Caco-2 (cell line): ENCODE data around the gene GPR183. TPM values are rescaled to one million over a fixed set of nuclear protein-coding genes. Genes with fewer than 3 reads are reported as not detected.

Source experiments
- BruUV-seq: library from RNA; stranded (reverse); fragments of 400-500 nt; replicated peaks from 2 replicates; lab custom pipeline; 2021; lab: Mats Ljungman, UMichigan
- CTCF ChIA-PET: fragments of 300-600 bp; sonication (Branson Sonifier 250); formaldehyde crosslinking; loops from one replicate; lab custom pipeline; 2022; ENCODE audit warnings: antibody characterized with exemption; lab: Charles Lee
- POLR2A ChIA-PET: fragments of 300-600 bp; sonication (Branson Sonifier 250); formaldehyde crosslinking; loops from one replicate; lab custom pipeline; 2022; ENCODE audit warnings: antibody characterized with exemption; lab: Charles Lee
- DNase-seq, 2 experiments: peaks; one replicate each; pipeline versions ENCODE4 v3.0.0 to v3.0.0-alpha.2; 2020 to 2022
- H3K27me3 ChIP-seq: replicated peaks from 2 replicates; pipeline ENCODE4 v1.6.0; 2011; ENCODE audit warnings: low read length; ENCODE audit not compliant: control insufficient read depth, insufficient read depth
- H3K36me3 ChIP-seq: 2 replicates; pipeline ENCODE4 v1.5.1; 2011; ENCODE audit warnings: low read length; ENCODE audit not compliant: control insufficient read depth, insufficient read depth
- H3K4me1 ChIP-seq: fragments of 250-450 bp; sonication (Bioruptor Pico); 2 replicates; pipeline ENCODE4 v1.5.1; 2020; ENCODE audit warnings: mild to moderate bottlenecking
- H3K4me3 ChIP-seq: 2 replicates; pipeline ENCODE4 v1.5.1; 2011; ENCODE audit warnings: low read depth, mild to moderate bottlenecking, control low read depth, low read length
- H3K9me3 ChIP-seq: fragments of 250-450 bp; sonication (Bioruptor Pico); 2 replicates; pipeline ENCODE4 v1.5.1; 2020; ENCODE audit warnings: mild to moderate bottlenecking, moderate library complexity
- H3K27ac Mint-ChIP-seq: one replicate; pipeline ENCODE4 v1.8.0; 2022; ENCODE audit warnings: mixed read lengths; ENCODE audit not compliant: unreplicated experiment
- H3K27me3 Mint-ChIP-seq: one replicate; pipeline ENCODE4 v1.8.0; 2022; ENCODE audit warnings: mixed read lengths; ENCODE audit not compliant: insufficient read depth, unreplicated experiment
- H3K36me3 Mint-ChIP-seq: one replicate; pipeline ENCODE4 v1.8.0; 2022; ENCODE audit warnings: mild to moderate bottlenecking, mixed read lengths; ENCODE audit not compliant: insufficient read depth, unreplicated experiment
- H3K4me1 Mint-ChIP-seq: one replicate; pipeline ENCODE4 v1.8.0; 2022; ENCODE audit warnings: low read depth, mixed read lengths; ENCODE audit not compliant: unreplicated experiment
- H3K4me3 Mint-ChIP-seq: one replicate; pipeline ENCODE4 v1.8.0; 2022; ENCODE audit warnings: mild to moderate bottlenecking, moderate library complexity, mixed read lengths; ENCODE audit not compliant: unreplicated experiment
- H3K9me3 Mint-ChIP-seq: one replicate; pipeline ENCODE4 v1.8.0; 2022; ENCODE audit warnings: mixed read lengths; ENCODE audit not compliant: unreplicated experiment
- intact Hi-C: fragments of 100-400 bp; cut with micrococcal nuclease; formaldehyde crosslinking; loops from one replicate; pipeline ENCODE4 v1.10.0; 2022; ENCODE audit not compliant: unreplicated experiment
- total RNA-seq: library from RNA; stranded (reverse); gene quantifications from 2 replicates; pipeline ENCODE4 v1.2.3, GENCODE V29; 2022
- TF ChIP-seq, protein P1 (sequence below), 2 experiments: fragments of 200-600 bp in 1 of 2; IDR thresholded peaks; 1 replicate in 1 of 2; 2 replicates in 1 of 2; pipeline versions ENCODE4 v1.5.1 to v1.8.0; 2011 to 2022; ENCODE audit warnings: antibody characterized with exemption in 1 of 2, control low read depth in 1 of 2, inconsistent platforms in 1 of 2, low read depth in 1 of 2, low read length in 1 of 2, mild to moderate bottlenecking in 1 of 2, moderate library complexity in 1 of 2; ENCODE audit not compliant: insufficient read depth in 1 of 2, severe bottlenecking in 1 of 2, unreplicated experiment in 1 of 2

GPR183 gene
- total RNA-seq, 1 experiment from 2014 or later = not detected

DNA sequence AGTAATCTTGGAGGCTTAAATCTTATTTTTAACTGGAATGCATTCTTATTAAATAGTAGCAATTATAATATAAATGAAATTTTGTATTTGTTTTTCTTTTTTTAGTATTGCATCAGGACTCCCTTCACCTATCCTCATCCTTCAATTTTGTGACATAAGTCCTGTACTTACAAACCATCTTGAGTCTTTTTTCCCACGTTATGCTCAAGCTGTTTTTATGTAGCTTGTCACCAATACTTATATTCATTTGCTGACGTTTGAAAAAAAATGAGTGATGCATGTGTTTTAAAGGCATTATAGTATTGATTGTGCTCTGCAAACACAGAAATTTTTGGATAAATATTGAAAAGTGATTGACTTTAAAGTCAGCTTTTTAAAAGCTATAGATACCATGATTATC lies 49.9 kb downstream of the GPR183 start:
- POLR2A ChIA-PET = no interaction called here

DNA sequence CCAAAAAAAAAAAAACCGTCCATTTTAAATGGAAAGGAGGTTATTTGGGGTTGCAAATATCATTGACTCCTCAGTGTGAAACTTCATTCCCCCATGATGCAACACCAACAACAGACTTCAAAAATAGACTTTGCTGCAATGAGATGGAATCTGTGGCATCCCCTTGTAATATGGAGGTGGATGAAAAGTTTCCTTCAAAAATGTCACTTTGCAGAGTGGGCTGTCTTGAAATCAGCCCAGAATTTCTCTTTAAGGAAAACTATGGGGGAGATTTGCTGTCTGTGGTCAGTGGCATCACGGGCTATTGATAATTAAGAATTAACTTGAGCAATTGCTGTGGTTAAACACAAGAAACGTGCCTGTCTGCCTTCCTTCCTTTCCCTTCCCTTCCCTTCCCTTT lies 50.5 kb downstream of the GPR183 start:
- DNase-seq = no peak
- Histone ChIP-seq H3K9me3 (no peaks in the 10 kb centered on the region), H3K4me1 (no peaks in the 10 kb centered on the region), H3K27me3 (no peaks in the 10 kb centered on the region), H3K36me3 (no peaks in the 10 kb centered on the region), H3K4me3 (no peak overlapping the region)
- TF ChIP-seq, protein P1, sequence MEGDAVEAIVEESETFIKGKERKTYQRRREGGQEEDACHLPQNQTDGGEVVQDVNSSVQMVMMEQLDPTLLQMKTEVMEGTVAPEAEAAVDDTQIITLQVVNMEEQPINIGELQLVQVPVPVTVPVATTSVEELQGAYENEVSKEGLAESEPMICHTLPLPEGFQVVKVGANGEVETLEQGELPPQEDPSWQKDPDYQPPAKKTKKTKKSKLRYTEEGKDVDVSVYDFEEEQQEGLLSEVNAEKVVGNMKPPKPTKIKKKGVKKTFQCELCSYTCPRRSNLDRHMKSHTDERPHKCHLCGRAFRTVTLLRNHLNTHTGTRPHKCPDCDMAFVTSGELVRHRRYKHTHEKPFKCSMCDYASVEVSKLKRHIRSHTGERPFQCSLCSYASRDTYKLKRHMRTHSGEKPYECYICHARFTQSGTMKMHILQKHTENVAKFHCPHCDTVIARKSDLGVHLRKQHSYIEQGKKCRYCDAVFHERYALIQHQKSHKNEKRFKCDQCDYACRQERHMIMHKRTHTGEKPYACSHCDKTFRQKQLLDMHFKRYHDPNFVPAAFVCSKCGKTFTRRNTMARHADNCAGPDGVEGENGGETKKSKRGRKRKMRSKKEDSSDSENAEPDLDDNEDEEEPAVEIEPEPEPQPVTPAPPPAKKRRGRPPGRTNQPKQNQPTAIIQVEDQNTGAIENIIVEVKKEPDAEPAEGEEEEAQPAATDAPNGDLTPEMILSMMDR (IDR thresholded peaks at IDR 0.05; ENCODE audit: insufficient read depth in 1 of 2, low read depth in 1 of 2, low read length in 1 of 2, severe bottlenecking in 1 of 2, unreplicated experiment in 1 of 2) = no peak
- H3K27ac Mint-ChIP-seq = no peak overlapping the region
- no peak overlapping the region for H3K4me3 Mint-ChIP-seq
- peaks cover 6% of the 10 kb centered on the region for H3K36me3 Mint-ChIP-seq
- no peaks in the 10 kb centered on the region for H3K9me3 Mint-ChIP-seq
- no peaks in the 10 kb centered on the region for H3K27me3 Mint-ChIP-seq
- intact Hi-C loops = no loop called here
- POLR2A ChIA-PET = no interaction called here
- no TSS peak for BruUV-seq
- no peaks in the 10 kb centered on the region for H3K4me1 Mint-ChIP-seq
- CTCF ChIA-PET = no interaction called here

More for the DNA sequence above, 49.9 kb downstream of the GPR183 start:
- H3K36me3 ChIP-seq = no peaks in the 10 kb centered on the region
- H3K4me3 ChIP-seq = no peak overlapping the region
- TF ChIP-seq, protein P1 (IDR thresholded peaks at IDR 0.05; ENCODE audit: insufficient read depth in 1 of 2, low read depth in 1 of 2, low read length in 1 of 2, severe bottlenecking in 1 of 2, unreplicated experiment in 1 of 2) = no peak
- BruUV-seq = no TSS peak
- H3K27me3 ChIP-seq = no peaks in the 10 kb centered on the region
- no peak for DNase-seq
- Mint-ChIP-seq H3K27ac (no peak overlapping the region), H3K4me3 (no peak overlapping the region), H3K36me3 (peaks cover 6% of the 10 kb centered on the region), H3K9me3 (no peaks in the 10 kb centered on the region), H3K27me3 (no peaks in the 10 kb centered on the region), H3K4me1 (no peaks in the 10 kb centered on the region)
- intact Hi-C loops = no loop called here
- H3K4me1 ChIP-seq = no peaks in the 10 kb centered on the region
- CTCF ChIA-PET = no interaction called here
- no peaks in the 10 kb centered on the region for H3K9me3 ChIP-seq

GRCh38 chr13:99256283-99256682 lies 50.9 kb downstream of the GPR183 start:
- no peak overlapping the region for H3K4me3 Mint-ChIP-seq
- no peaks in the 10 kb centered on the region for H3K4me1 ChIP-seq
- no peaks in the 10 kb centered on the region for H3K9me3 Mint-ChIP-seq
- H3K27ac Mint-ChIP-seq = no peak overlapping the region
- H3K4me3 ChIP-seq = no peak overlapping the region
- no peaks in the 10 kb centered on the region for H3K27me3 ChIP-seq
- H3K27me3 Mint-ChIP-seq = no peaks in the 10 kb centered on the region
- H3K36me3 Mint-ChIP-seq = peaks cover 6% of the 10 kb centered on the region
- H3K9me3 ChIP-seq = no peaks in the 10 kb centered on the region
- ChIA-PET CTCF (interaction anchor here (1.4 kb wide), 1 partner anchor 10 kb away, joined by 3 read pairs; no protein-coding TSS in a partner anchor), POLR2A (no interaction called here)
- no peak for DNase-seq
- H3K4me1 Mint-ChIP-seq = peaks cover 3% of the 10 kb centered on the region
- TF ChIP-seq, protein P1 (IDR thresholded peaks at IDR 0.05; ENCODE audit: insufficient read depth in 1 of 2, low read depth in 1 of 2, low read length in 1 of 2, severe bottlenecking in 1 of 2, unreplicated experiment in 1 of 2) = no peak
- H3K36me3 ChIP-seq = no peaks in the 10 kb centered on the region
- intact Hi-C loops = no loop called here
- BruUV-seq = no TSS peak
